ENCODE measurements around the gene RCAN2.

DNA sequence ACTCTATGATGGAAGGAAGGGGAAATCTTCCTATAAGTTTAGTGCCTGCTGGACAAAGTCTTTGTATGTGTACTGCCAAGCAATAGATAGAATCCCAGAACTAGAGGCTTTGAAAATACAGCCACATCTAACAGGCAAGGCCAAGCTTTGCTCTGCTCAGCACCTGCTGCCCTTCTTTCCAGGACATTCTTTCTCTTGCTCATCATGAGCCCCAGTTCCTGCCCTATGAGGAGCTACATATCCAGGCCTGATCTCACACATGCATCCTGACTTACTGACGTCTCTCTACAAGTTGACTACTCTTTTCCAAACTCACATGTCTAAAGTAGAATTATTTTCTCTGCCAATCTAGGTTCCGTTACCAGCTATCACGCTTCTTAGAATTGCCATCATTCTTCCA, 256.0 kb downstream of the RCAN2 start:
- TF ChIP-seq, protein P1, sequence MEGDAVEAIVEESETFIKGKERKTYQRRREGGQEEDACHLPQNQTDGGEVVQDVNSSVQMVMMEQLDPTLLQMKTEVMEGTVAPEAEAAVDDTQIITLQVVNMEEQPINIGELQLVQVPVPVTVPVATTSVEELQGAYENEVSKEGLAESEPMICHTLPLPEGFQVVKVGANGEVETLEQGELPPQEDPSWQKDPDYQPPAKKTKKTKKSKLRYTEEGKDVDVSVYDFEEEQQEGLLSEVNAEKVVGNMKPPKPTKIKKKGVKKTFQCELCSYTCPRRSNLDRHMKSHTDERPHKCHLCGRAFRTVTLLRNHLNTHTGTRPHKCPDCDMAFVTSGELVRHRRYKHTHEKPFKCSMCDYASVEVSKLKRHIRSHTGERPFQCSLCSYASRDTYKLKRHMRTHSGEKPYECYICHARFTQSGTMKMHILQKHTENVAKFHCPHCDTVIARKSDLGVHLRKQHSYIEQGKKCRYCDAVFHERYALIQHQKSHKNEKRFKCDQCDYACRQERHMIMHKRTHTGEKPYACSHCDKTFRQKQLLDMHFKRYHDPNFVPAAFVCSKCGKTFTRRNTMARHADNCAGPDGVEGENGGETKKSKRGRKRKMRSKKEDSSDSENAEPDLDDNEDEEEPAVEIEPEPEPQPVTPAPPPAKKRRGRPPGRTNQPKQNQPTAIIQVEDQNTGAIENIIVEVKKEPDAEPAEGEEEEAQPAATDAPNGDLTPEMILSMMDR (IDR thresholded peaks at IDR 0.05), result no peak
- no peak for TF ChIP-seq EP300 (IDR thresholded peaks at IDR 0.05)

All from ovary (tissue), 3 donors.